ENCODE data around the gene IL19.
"Not testable (repeated sequence)": the region's sequence is repeated elsewhere in the genome, so short reads cannot be mapped to it uniquely, and the experiment has no call there.

IL19 gene

GRCh38 chr1:206843626-206844025 is 73.1 kb downstream of the IL19 start:
- no peak for TF ChIP-seq CTCF (IDR thresholded peaks at IDR 0.05; ENCODE audit: insufficient read depth, low read depth, low read length, missing control alignments)
- no peak overlapping the region for H3K4me3 ChIP-seq (ENCODE audit: low read depth, low read length)
- no peak for DNase-seq (ENCODE audit: low read depth)

GRCh38 chr1:206846487-206846886 is 75.9 kb downstream of the IL19 start:
- no peak overlapping the region for H3K4me3 ChIP-seq (ENCODE audit: low read depth, low read length)
- no peak for DNase-seq (ENCODE audit: low read depth)
- TF ChIP-seq CTCF (IDR thresholded peaks at IDR 0.05; ENCODE audit: insufficient read depth, low read depth, low read length, missing control alignments): no peak

- DNase-seq (ENCODE audit: low read depth): no peak
- TF ChIP-seq CTCF (IDR thresholded peaks at IDR 0.05; ENCODE audit: insufficient read depth, low read depth, low read length, missing control alignments): no peak
- no peak overlapping the region for H3K4me3 ChIP-seq (ENCODE audit: low read depth, low read length)
Observed at GRCh38 chr1:206847337-206847834, 76.8 kb downstream of the IL19 start.

GRCh38 chr1:206847946-206848345 is 77.4 kb downstream of the IL19 start:
- no peak for DNase-seq (ENCODE audit: low read depth)
- TF ChIP-seq CTCF (IDR thresholded peaks at IDR 0.05; ENCODE audit: insufficient read depth, low read depth, low read length, missing control alignments): no peak
- no peak overlapping the region for H3K4me3 ChIP-seq (ENCODE audit: low read depth, low read length)

GRCh38 chr1:206850401-206850800 is 79.8 kb downstream of the IL19 start:
- DNase-seq (ENCODE audit: low read depth): no peak
- TF ChIP-seq CTCF (IDR thresholded peaks at IDR 0.05; ENCODE audit: insufficient read depth, low read depth, low read length, missing control alignments): no peak
- H3K4me3 ChIP-seq (ENCODE audit: low read depth, low read length): no peak overlapping the region

- DNase-seq (ENCODE audit: low read depth): no peak
- H3K4me3 ChIP-seq (ENCODE audit: low read depth, low read length): no peak overlapping the region
- TF ChIP-seq CTCF (IDR thresholded peaks at IDR 0.05; ENCODE audit: insufficient read depth, low read depth, low read length, missing control alignments): no peak
Observed at GRCh38 chr1:206851341-206852010, 80.9 kb downstream of the IL19 start.

- DNase-seq (ENCODE audit: low read depth); H3K4me3 ChIP-seq (ENCODE audit: low read depth, low read length): not testable (repeated sequence)
Observed at GRCh38 chr1:206852662-206853061, 82.1 kb downstream of the IL19 start.

- not testable (repeated sequence) for DNase-seq (ENCODE audit: low read depth); H3K4me3 ChIP-seq (ENCODE audit: low read depth, low read length)
Observed at GRCh38 chr1:206853696-206854095, 83.1 kb downstream of the IL19 start.

Data from GM12865 (cell line).